GM19452 (cell line): ENCODE results near the gene OSBPL5.

Experiments
- ATAC-seq: cut with Tn5 transposase; IDR thresholded peaks from one replicate; pipeline ENCODE4 v1.9.1; 2021; ENCODE audit not compliant: unreplicated experiment

Gene OSBPL5

GRCh38 chr11:3058753-3059664, 106.1 kb downstream of the OSBPL5 start:
- no peak for ATAC-seq

- peak; percentile 98 for ATAC-seq
These were observed 107.8 kb downstream of the OSBPL5 start, which contains the start of gene CARS1 for GRCh38 chr11:3057069-3057963. Gene CARS1, minus strand, starts transcription at chr11:3057423. Its CDS starts 56 bp downstream, at chr11:3057367.

- ATAC-seq: no peak
These were observed 108.6 kb downstream of the OSBPL5 start for GRCh38 chr11:3056296-3057068.

GRCh38 chr11:3055891-3056290, 109.2 kb downstream of the OSBPL5 start:
- no peak for ATAC-seq

- ATAC-seq: no peak
These were observed 112.5 kb downstream of the OSBPL5 start for GRCh38 chr11:3052567-3052966.

- no peak for ATAC-seq
These were observed 113.0 kb downstream of the OSBPL5 start for GRCh38 chr11:3052109-3052479.

- ATAC-seq: no peak
These were observed 113.7 kb downstream of the OSBPL5 start for GRCh38 chr11:3051196-3052108.

GRCh38 chr11:3050386-3051195, 114.5 kb downstream of the OSBPL5 start:
- ATAC-seq: no peak

GRCh38 chr11:3049430-3050243, 115.5 kb downstream of the OSBPL5 start:
- ATAC-seq: peak; percentile 91

GRCh38 chr11:3047637-3048036, 117.5 kb downstream of the OSBPL5 start:
- ATAC-seq: no peak

GRCh38 chr11:3046641-3047040, 118.5 kb downstream of the OSBPL5 start:
- no peak for ATAC-seq

- no peak for ATAC-seq
These were observed 118.9 kb downstream of the OSBPL5 start for GRCh38 chr11:3046190-3046589.

- no peak for ATAC-seq
These were observed 120.2 kb downstream of the OSBPL5 start for GRCh38 chr11:3044915-3045314.

GRCh38 chr11:3044004-3044403, 121.1 kb downstream of the OSBPL5 start:
- ATAC-seq: no peak

GRCh38 chr11:3043315-3043871, 121.7 kb downstream of the OSBPL5 start:
- ATAC-seq: no peak

GRCh38 chr11:3042496-3043314, 122.4 kb downstream of the OSBPL5 start:
- no peak for ATAC-seq
